Right lobe of liver (tissue), 4 donors: ENCODE data around the gene WDR1.

ENCODE experiments used
- POLR2A ChIP-seq: fragments of 450-650 bp; IDR thresholded peaks from one replicate; pipeline ENCODE4 v1.6.1; 2017; ENCODE audit warnings: antibody characterized with exemption, mild to moderate bottlenecking
- TF ChIP-seq, protein P1 (sequence below), 4 donors: fragments of 200-600 bp in 3 of 4; fragments of 450-650 bp in 1 of 4; IDR thresholded peaks; one replicate each; pipeline versions ENCODE4 v1.5.1 to v1.8.0; 2016 to 2022; ENCODE audit warnings: antibody characterized with exemption in 4 of 4, mild to moderate bottlenecking in 2 of 4
- donor health status: DM: no; HTN: no; CAD: no.
- donor health status: DM: no; HTN: no; CAD: no.
- donor health status: DM: no; HTN: yes; CAD: no.

DNA sequence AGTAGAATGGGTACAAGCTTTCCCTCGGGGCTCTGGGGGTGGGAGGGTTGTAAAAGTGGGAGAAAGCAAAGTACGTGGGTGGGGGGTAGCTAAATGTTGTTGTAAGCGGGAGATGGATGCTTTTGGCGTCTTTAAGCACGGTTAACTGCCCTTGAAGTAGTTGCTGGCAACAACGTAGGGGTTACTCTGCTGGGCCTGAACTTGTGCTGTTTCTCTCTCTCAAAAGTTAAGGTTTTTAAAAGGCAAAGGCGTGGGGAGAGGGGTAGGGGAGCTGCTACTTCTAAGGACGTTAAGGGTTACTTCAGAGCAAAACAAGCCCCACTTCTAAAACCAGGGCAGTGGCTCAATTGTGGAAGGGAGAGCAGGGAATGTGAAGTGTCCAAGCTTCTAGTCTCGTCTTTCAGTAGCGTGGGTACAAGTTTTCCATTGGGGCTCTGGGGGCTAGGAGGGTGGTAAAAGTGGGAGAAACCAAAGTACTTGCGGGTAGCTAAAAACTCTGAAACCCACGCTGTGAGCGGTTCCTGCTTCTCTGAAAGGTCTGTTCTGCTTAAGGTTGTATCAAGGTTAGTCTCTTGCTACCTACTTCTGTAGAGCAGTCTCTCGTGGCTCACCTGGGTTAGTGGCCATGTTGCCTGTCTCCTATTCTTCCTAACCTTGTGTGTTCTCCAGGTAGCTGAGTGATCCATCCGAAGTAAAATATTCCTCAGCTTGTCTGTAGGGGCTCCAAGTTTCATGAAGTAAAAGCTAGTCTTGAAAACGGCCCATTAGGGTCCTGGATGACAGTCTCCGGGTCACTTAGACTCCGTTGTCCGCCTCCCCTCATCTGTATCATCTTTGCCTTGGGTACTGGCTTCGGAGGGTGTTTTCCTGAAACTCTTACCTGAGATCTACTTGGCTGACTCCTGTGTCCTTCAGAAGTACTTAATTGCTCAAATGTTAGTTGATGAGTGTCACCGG lies 1.7 kb upstream of the WDR1 start:
- TF ChIP-seq POLR2A = no peak
- TF ChIP-seq, protein P1, sequence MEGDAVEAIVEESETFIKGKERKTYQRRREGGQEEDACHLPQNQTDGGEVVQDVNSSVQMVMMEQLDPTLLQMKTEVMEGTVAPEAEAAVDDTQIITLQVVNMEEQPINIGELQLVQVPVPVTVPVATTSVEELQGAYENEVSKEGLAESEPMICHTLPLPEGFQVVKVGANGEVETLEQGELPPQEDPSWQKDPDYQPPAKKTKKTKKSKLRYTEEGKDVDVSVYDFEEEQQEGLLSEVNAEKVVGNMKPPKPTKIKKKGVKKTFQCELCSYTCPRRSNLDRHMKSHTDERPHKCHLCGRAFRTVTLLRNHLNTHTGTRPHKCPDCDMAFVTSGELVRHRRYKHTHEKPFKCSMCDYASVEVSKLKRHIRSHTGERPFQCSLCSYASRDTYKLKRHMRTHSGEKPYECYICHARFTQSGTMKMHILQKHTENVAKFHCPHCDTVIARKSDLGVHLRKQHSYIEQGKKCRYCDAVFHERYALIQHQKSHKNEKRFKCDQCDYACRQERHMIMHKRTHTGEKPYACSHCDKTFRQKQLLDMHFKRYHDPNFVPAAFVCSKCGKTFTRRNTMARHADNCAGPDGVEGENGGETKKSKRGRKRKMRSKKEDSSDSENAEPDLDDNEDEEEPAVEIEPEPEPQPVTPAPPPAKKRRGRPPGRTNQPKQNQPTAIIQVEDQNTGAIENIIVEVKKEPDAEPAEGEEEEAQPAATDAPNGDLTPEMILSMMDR (IDR thresholded peaks at IDR 0.05) = no peak
